ENCODE results near the gene TNP2. TPM values are rescaled to one million over a fixed set of nuclear protein-coding genes. Genes with fewer than 3 reads are reported as not detected.
"Not testable (repeated sequence)": the region's sequence is repeated elsewhere in the genome, so short reads cannot be mapped to it uniquely, and the experiment has no call there.

Gene TNP2
- total and polyA plus RNA-seq, 2 donors (not counting 3 experiments of a cell fraction or from before 2014, with no cell fraction given), result not detected

GRCh38 chr16:11224096-11224893, 44.8 kb downstream of the TNP2 start:
- no peak overlapping the region for H3K4me3 ChIP-seq (replicated peaks in 1 of 3; ENCODE audit: insufficient read depth in 1 of 3, low read depth in 1 of 3, low read length in 3 of 3)
- DNase-seq (ENCODE audit: low read depth, low spot score), result no peak
- H3K27me3 ChIP-seq (ENCODE audit: control insufficient read depth in 2 of 2, insufficient read depth in 2 of 2, low read length in 2 of 2), result no peaks in the 10 kb centered on the region
- ChIA-PET POLR2A (no interaction called here), CTCF (no interaction called here)
- H3K9me1 ChIP-seq (replicated peaks; ENCODE audit: control insufficient read depth, extremely low read depth, insufficient read depth, low read length), result no peaks in the 10 kb centered on the region
- FAIRE-seq, result no peak
- H3K9me3 ChIP-seq (replicated peaks; ENCODE audit: control insufficient read depth, insufficient read depth, low read length), result no peaks in the 10 kb centered on the region
- no peaks in the 10 kb centered on the region for H4K20me1 ChIP-seq (replicated peaks; ENCODE audit: control insufficient read depth, extremely low read depth, insufficient read depth, low read length)
- no TSS peak for BruUV-seq (replicated peaks)
- H3K9ac ChIP-seq (replicated peaks; ENCODE audit: extremely low read depth, insufficient read depth, low read length), result no peak overlapping the region
- H3K4me2 ChIP-seq (ENCODE audit: insufficient read depth, low read length), result no peak overlapping the region
- no peak overlapping the region for H3K27ac ChIP-seq (ENCODE audit: insufficient read depth, low read depth, low read length)
- H3K4me1 ChIP-seq (ENCODE audit: control insufficient read depth, extremely low read depth, insufficient read depth, low read length), result no peaks in the 10 kb centered on the region
- intact Hi-C loops (cut with micrococcal nuclease), result no loop called here
- no peaks in the 10 kb centered on the region for H3K36me3 ChIP-seq (ENCODE audit: control insufficient read depth in 2 of 2, extremely low read depth in 1 of 2, insufficient read depth in 2 of 2, low read length in 2 of 2)
- H3K79me2 ChIP-seq (ENCODE audit: control insufficient read depth, insufficient read depth, low read length), result no peaks in the 10 kb centered on the region
- H2AFZ ChIP-seq (ENCODE audit: low read depth, low read length), result peak overlapping the region; percentile 3
- TF ChIP-seq FOS (IDR thresholded peaks at IDR 0.05; ENCODE audit: borderline replicate concordance, insufficient read depth, low read length), result no peak
- TF ChIP-seq MYC (IDR thresholded peaks at IDR 0.05; ENCODE audit: low read depth, low read length), result no peak
- TF ChIP-seq POLR2AphosphoS5 (IDR thresholded peaks at IDR 0.05; ENCODE audit: insufficient read depth, low read depth, low read length), result no peak
- no peak for TF ChIP-seq POLR2A (IDR thresholded peaks at IDR 0.05; ENCODE audit: low read depth, low read length)
- TF ChIP-seq GATA2 (IDR thresholded peaks at IDR 0.05; ENCODE audit: insufficient read depth, insufficient read length, low read depth, low read length), result no peak
- TF ChIP-seq CTCF (IDR thresholded peaks at IDR 0.05; ENCODE audit: extremely low read depth in 1 of 2, insufficient read depth in 1 of 2, low read depth in 1 of 2, low read length in 2 of 2), result no peak
- dilution Hi-C loops (cut with MboI; ENCODE audit: extremely low pct_ligation_motif_present, low sequenced_read_pairs), result no loop called here

DNA sequence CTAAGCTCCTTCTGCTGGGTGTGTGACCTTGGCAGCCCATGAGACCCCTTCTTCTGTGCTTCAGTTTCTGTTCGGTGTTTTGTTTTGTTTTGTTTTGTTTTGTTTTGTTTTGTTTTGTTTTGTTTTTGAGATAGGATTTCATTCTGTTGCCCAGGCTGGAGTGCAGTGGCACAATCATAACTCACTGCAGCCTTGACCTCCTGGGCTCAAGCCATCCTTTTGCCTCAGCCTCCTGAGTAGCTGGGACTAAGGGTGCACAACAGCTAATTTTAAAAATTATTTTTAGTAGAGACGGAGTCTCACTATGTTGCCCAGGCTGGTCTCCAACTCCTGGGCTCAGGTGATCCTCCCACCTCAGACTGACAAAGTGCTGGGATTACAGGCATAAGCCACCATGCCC, 48.6 kb downstream of the TNP2 start:
- DNase-seq (ENCODE audit: low read depth, low spot score); FAIRE-seq; intact Hi-C loops (cut with micrococcal nuclease); dilution Hi-C loops (cut with MboI; ENCODE audit: extremely low pct_ligation_motif_present, low sequenced_read_pairs); H3K4me2 ChIP-seq (ENCODE audit: insufficient read depth, low read length); H3K9me1 ChIP-seq (replicated peaks; ENCODE audit: control insufficient read depth, extremely low read depth, insufficient read depth, low read length); H3K27ac ChIP-seq (ENCODE audit: insufficient read depth, low read depth, low read length); H3K36me3 ChIP-seq (ENCODE audit: control insufficient read depth in 2 of 2, extremely low read depth in 1 of 2, insufficient read depth in 2 of 2, low read length in 2 of 2); POLR2A ChIA-PET; H3K9ac ChIP-seq (replicated peaks; ENCODE audit: extremely low read depth, insufficient read depth, low read length); BruUV-seq (replicated peaks); H2AFZ ChIP-seq (ENCODE audit: low read depth, low read length); H3K79me2 ChIP-seq (ENCODE audit: control insufficient read depth, insufficient read depth, low read length); H4K20me1 ChIP-seq (replicated peaks; ENCODE audit: control insufficient read depth, extremely low read depth, insufficient read depth, low read length); H3K27me3 ChIP-seq (ENCODE audit: control insufficient read depth in 2 of 2, insufficient read depth in 2 of 2, low read length in 2 of 2); H3K4me3 ChIP-seq (replicated peaks in 1 of 3; ENCODE audit: insufficient read depth in 1 of 3, low read depth in 1 of 3, low read length in 3 of 3); CTCF ChIA-PET; H3K9me3 ChIP-seq (replicated peaks; ENCODE audit: control insufficient read depth, insufficient read depth, low read length); H3K4me1 ChIP-seq (ENCODE audit: control insufficient read depth, extremely low read depth, insufficient read depth, low read length): not testable (repeated sequence)
